Measurements from ENCODE around the gene SLC7A1.

SLC7A1 gene

DNA sequence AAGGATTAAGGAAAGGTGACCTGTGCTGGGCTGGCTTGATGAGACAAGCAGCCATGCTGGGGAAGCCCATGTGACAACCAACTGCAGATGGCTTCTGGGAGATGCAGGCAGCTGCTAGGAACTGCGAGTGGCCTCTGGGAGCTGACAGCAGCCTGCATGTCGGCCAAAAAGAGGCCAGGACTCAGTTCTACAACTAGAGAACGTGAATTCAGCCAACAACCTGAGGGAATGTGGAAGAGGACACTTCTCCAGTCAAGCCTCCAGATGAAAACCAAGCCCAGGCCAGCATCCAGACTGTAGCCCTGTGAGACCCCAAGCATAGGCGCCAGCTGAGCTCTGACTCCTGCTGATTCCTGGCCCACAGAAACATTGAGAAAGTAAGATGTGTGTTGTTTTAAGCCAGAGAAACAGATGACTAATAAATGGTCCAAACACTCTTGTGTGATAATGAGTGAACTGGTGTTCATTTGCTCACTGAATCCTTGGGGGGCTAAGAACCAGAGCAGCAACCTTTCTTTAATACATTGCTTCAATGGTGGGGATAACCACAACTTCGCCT is 45.0 kb downstream of the SLC7A1 start:
- DNase-seq: no peak

DNA sequence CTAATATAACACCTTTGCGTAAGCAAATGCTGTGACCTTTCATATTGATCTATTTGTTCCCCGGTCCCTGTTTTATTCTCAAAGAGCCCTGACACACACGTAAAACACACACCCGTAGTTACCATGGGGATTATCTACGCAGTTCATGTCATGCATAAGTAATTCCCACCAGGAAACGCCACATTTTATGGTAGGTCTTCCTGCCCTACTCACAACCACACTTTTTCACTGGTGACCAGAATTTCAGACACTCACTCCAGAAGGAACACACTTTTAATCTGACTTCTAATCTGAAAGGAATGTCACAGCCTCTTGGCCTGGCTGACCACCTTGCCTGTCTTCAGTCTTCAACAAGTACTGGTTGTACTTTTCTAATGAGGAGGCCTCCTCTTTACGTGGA is 46.8 kb downstream of the SLC7A1 start:
- DNase-seq: no peak

DNA sequence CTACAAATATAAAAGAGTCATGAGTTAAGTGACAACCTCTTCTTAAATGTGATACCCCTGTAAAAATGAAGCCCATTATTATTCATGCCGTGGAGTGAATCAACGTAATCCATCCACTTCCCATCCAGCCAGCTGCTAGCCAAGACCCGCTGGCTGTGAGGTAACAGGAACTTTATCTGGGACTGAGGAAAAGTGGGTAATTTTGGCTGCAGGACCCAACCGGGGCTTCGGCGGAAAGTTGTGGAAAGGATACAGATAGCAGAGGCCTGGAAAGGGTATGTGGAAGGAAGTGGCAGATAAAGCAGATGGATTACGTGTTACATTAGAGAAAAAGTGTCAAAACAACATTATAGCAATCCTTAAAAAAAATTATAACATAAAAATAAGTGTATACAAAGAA is 48.3 kb downstream of the SLC7A1 start:
- no peak for DNase-seq

DNA sequence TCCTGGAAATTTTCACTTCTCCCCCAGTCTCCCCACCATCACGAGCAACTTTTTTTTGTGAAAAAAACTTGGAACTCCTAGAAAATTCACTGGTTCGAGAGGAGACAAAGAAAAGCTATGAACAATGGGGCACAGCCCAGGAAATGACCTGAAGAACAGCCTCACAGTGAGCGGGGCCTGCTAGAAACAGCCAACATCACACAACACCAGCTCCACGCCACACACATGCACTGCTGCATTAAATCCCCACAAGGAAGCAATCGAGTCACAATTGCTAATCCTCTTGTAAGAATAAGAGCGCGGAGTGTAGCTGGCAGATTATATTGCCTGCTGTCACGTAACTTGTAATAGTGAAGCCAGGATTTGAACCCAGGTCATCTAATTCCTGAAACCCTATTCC is 48.8 kb downstream of the SLC7A1 start:
- no peak for DNase-seq

DNA sequence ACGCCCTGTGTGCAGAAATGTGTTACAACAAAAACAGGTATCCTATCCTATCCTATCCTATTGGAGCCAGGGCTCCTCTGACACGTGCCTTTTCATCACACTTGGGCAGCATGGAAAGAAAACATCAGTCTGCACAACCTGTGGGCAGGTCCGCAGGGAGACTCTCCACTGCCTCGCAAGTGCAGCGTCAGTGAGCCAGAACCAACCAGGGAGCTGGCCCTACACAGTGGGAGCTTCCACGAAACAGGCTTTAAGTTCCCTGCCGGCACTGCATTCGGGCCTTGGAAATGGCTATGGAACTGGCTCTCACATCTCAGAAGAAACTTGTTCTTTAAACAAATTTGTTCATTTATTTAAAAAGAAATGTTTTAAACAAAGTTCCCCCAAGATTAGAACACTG is 49.5 kb downstream of the SLC7A1 start:
- DNase-seq: no peak

DNA sequence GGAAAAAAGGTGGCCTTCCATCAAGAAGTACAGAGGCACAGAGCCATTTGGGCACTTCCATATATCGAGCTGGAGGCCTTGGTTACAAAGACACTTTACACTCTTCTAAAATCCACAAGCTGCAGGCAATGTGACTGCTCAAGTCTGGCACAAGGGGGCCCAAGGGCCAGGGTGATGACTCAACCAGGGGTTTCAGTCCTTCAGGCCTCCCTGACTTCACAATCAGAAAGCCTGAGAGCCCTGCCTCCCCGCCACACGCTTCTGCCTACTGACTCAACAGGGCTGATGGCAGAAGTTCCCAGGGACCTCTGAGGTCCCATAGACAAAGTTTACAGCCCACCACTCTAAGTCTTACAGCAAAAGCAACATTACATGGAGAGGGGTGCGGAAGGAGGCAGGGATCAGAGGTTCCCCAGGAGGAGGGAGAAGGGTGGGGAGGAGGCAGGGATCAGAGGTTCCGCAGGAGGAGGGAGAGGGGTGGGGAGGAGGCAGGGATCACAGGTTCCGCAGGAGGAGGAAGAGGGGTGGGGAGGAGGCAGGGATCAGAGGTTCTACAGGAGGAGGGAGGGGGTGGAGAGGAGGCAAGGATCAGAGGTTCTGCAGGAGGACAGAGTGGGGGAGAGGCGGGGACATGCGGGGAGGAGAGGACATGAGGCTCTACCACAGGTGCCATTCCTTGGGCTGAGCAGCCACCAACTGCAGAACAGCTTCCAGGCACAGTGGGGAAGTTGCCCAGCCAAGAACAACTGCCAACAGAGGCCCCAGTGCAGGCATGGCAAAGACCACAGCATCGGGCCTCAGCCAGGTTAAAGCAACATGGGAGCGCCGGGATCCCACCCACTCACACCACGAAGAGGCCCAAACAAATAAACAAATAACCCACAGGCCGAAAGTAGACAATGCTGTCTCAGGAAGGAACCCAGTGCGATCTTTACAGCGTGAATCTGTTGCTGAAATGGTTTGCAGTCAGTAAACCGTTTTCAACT is 52.0 kb downstream of the SLC7A1 start:
- no peak for DNase-seq

DNA sequence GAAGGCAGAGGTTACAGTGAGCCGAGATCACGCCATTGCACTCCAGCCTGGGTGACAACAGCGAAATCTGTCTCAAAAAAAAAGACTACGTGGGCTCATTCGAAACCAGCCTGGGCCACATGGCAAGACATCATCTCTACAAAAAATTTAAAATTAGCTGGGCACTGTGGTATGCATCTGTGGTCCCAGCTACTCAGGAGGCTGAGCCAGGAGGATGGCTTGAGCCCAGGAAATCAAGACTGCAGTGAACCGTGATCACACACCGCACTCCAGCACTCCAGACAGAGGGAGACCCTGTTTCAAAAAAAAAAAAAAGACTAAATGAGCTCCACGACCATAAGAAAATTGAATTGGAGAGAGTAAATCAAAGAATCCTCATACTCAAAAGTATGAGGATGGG is 53.1 kb downstream of the SLC7A1 start:
- no peak for DNase-seq

DNA sequence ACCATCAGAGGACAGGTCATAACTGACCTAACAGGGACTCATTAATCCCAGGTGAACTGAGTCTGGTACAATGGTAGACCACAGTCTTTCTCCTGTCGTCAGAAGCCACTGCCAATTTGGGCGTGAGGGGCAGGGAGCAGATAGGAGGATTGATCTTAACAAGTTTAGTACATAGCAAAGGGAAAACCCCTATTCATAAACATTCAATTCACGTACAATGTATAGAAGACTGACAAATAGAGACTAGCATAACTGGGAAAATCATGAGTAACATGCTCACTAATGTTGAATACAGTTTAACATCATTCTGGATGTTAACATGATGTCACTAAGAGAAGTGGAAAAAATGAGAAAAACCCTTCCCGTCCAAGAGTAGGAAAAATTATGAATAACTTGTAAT is 54.1 kb downstream of the SLC7A1 start:
- no peak for DNase-seq

DNA sequence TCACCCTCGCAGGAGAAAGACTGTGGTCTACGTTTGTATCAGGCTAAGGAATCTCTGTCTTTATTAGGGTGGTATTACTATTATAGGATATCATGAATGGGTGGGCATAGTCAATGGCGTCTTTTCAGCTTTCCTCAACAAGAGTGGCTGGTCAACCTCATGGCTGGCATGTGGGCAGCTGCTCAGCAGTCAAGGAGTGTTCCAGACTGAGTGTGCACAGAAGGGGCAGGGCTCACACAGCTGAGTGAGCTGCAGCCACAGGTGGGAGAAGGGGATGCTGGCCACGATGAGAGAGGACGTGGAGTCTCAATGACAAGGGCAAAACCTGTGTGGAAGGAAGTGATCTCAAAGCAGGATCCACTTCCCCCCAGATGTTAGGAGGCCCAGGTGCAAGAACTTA is 54.7 kb downstream of the SLC7A1 start:
- no peak for DNase-seq

DNA sequence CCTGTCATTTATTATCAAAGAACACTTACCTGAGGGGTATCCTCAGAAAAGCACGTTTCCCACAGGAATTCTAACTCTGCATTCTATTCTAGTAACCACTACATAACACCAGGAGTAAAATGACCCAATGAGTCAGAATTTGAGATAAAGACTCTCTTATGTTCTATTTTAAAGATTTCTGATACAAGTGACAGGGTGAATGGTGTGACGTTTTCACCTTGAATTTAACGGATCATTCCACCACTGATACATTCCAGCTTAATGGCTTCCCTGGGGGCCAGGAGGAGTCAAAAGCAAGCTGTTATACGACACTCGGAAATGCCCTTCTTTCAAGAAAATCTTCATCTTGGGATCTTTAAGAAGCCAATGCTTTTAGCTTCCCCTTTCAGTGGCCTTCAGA is 55.2 kb downstream of the SLC7A1 start:
- DNase-seq: no peak

DNA sequence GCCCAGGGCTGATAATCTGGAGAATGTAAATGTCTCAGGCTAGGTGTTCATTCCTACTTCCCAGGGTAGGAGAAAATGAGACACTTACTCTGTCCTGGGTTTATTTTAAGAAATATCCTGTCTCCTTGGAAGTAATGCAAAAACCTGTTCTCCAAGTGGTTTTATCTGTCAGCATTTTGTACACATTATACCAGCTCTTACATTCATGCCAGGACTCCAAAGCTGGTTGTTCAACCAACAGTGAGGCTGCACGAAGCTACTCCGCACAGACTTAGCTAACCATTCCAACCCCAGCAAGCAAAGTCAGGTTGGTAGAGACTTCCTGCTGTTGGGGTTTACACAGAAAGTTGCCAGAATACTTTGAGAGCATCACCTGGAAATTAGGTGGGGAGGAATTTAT is 55.6 kb downstream of the SLC7A1 start:
- no peak for DNase-seq

DNA sequence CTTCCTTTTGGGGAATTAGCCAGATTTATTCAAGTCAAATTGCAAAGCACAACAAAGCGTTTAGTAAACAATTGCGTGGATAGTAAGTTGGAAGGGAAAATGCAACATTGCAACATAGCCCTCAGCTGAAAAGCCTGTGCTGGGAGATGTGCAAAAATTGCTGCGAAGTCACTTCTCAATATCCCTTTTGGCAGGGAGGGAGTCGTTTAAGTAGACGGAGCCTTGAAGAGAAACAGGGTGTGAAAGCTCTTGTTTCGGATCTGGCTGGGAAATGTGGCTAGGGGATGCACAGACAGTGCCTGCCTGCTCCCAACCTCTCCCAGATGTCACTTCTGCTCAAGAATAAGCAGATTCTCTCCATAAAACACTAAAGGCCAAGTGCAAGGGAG is 56.8 kb downstream of the SLC7A1 start:
- DNase-seq: no peak

DNA sequence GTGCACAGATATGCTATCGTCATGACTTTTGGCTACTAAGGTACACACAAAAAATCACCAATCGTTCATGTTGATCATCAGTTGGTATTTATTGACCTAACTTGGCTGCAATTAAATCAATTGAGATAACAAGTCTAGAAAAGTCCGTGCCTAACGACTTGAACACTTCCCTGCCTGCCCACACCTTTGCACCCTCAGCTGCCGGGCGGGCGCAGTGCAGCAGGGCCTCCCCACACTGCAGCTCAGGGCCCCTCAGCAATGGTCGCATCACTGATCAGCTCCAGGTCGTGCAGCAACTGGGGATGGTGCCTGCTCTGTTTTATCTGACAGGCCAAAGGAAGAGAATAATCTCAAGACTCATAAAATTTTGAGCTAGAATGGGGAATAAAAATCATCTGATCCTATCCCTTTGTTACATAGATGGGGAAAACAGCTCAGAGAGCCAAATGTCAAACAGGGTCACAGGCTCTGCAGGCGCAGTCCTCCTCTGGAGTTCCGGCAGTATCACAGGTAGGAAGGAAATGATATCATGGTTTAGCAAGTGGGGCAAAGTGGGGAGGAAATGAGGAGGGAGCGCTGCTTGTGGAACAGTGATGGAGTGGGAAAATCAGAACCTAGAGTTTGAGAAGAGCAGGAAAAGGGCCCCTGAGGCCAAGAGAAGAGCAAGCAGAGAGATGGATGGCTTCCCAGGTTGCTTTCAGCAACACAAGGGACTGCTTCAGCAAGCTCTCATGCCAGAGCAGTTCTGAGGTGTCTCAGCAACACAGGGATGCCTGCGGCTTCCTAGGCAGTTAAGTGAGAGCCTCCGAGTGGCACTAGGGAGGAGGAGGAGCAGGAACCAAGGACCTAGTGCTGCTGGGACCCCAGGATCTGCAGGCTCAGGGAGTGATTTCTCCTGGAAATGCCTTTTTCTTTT is 57.5 kb downstream of the SLC7A1 start:
- no peak for DNase-seq

DNA sequence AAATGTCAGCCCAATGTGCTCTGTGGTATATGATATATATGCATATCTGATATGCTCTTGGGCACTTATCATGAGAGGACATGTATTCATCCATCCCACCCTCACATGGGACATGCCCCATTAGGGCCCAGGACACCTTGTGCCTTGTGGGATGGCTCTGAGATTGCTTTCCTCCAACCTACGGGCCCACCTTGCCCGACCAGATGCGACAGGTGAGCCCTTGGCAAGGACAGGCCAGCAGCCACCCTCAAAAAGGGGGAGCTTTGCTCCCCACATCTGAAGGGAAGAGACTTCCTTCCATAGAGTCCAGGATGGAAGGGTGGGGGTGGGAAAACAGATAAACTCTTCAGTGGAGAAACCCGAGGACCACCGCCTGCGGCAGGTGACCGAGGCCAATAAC is 58.6 kb downstream of the SLC7A1 start:
- DNase-seq: no peak

DNA sequence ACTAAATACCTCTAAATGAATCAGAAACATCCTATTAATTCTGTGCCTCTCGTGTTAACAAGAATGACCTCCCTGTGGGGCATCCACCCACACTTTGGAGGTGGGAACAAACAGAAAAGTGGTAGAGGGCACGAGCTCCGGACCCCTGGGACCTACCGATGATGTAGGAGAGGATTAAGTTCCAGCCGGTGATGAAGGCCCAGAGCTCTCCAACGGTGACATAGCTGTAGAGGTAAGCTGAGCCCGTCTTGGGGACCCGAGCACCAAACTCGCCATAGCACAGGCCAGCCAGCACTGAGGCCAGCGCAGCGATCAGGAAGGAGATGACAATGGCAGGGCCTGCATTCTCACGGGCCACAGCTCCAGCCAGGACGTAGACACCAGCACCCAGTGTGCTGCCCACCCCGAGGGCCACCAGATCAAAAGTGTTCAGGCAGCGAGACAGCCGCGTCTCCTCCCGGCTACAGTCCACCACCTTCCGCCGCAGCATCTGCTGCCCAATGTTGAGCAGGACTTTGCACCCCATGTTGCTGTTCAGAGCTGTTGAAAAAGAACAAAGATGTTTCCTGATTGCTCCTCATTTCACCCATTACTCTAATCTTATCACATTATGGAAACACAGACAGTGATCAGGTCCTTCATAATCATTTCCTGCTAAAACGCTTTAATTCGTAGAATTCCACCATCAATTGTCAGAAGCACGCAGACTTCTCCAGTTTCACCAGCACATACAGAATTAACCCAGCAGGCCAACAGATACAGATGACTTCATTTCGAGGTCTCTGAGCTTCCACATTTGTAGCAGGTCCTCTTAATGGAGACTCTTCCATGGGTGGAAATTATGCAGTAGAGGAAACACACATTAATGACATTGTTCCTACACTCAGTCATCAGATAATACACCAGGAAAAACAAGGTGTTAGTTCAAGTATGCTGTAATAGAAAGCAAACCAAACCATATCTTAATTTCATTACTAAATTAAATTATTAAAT is 59.5 kb downstream of the SLC7A1 start:
- no peak for DNase-seq

DNA sequence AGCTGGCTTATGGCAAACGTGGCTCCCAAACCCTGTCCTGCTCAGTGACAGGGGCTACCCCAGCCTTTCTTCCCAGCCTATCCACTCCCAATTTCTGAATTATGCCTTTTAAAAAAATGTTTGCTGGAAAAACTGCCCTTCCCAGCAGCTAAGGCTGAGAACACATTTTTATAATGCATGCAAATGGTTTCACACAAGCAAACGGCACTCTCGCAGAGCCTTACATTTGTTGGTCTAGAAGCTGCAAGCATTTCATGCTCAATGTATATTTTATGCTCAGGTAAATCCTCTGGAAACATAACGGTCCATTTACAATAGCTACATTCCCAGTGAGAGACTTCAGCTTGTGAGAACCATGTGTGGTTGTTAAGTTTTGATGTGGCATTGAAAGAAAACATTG is 61.4 kb downstream of the SLC7A1 start:
- DNase-seq: no peak

DNA sequence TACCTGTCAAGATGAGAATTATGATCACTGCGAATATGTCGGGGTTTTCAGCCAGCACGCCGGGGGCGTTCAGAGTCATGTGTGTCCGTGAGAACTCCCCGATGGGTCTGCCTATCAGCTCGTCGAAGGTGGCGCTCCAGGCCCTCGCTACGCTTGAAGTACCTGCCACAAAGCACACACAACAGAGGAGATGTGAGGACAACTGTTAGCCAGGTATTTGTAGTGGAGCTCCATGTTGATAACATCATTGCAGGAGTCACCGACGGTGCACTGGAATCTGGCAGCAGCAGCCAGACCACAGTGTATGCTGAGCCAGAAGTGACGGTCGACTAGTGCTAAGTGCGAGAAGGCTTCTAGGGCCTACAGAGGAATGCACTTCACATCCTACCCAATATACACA is 62.7 kb downstream of the SLC7A1 start:
- no peak for DNase-seq

DNA sequence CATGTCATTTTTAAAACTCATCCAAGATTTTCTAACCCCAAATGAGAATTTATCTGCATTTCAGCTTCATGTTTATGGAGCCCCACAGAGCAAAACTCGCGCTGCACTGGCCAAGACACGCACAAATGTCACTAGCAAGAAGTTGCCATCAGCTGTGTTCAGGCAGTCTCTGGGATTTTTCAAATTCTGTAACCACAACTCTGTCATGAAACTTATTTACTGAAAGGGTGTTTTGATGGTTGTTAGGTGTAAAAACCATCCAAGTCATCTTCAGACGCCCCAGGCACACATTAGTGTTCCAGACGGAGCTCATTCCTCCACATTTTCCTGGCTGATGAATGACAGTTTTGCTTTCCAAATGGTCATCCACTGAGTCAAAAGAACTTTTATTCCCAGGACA is 63.4 kb downstream of the SLC7A1 start:
- DNase-seq: no peak

DNA sequence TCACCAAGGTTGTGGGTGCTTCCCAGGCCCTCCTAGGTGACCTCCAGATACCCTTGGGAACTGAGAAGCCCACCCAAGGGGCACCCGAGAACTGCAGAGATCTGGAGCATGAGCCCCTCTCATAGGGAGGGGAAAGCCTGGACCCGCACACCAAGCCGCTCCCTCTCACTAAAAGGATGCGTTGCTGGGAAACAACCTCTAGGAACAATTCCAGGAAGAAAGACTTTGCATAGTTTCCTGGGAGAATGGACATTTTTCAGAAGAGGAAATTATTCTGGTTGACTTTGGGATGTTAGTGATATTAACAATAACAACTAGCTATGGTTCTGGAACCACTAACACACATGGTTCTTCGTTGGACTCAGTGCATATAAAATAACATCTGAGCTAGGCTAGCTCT is 64.6 kb downstream of the SLC7A1 start:
- no peak for DNase-seq

DNA sequence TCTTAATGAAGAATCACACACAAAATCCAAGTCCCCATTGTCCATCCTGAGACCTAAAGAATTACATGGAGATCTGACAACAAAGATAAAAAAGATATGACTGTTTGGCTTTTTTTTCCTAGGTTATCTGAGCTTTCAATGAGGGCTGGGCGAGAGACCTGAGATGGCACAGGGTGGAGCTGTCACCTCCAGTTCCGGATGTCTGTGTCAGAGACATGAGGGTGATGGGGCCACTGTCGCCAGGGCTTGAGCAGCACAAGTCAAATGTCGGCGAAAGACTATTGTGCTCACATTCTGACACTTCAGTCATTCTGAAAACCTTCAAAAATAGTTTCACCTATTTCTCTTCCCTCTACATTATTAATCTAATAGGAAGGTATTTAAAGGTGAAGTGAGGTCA is 65.7 kb downstream of the SLC7A1 start:
- DNase-seq: no peak

DNA sequence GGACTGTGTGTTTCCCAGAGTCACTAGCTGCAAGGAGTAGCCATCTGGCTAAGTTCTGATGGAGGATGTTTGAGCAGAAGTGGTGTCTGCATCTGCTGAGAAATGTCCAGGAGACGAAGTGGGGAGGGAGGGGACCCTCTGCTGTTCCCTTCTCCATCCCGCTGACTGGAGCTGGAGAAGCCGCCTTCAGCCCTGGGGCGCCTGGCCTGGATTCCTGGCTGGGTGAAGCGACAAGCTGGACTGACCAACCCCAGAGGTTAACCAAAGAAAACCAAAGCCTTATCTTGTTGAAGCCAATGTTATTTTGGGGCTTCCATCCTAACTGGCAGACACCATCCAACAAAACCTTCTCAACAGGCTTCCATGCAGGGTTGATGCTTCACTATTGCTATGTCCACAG is 67.6 kb downstream of the SLC7A1 start:
- DNase-seq: no peak

DNA sequence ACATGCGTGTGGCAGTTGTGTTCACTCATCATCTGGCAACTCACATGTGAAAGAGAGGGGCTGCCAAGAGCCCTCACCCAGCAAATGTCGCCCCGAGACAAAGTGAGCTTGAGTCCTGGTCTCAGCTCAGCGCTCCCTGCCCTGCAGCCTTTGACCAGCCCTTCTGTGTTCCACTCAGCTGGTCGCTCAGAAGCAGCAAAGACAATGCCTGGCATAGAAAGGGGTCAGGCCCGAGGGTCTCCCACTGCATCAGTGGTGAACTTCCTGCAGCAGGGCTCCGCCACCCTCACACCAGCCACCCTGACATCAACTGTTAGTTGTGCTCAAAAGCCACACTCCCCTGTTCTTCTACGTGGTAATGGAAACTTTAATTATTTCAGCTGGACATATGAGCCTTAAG is 68.0 kb downstream of the SLC7A1 start:
- DNase-seq: no peak

Data from activated naive CD4-positive, alpha-beta T cell (primary cell).